Rectal smooth muscle tissue (tissue), 1 donor: ENCODE measurements around the gene MAP10.

ENCODE experiments used
- H3K27ac ChIP-seq: one replicate; pipeline ENCODE4 v1.7.0; 2013; ENCODE audit warnings: low read depth, low read length, inconsistent platforms
- H3K27me3 ChIP-seq: one replicate; pipeline ENCODE4 v1.7.0; 2013; ENCODE audit warnings: low read length; ENCODE audit not compliant: control insufficient read depth, insufficient read depth
- H3K36me3 ChIP-seq: one replicate; pipeline ENCODE4 v1.7.0; 2013; ENCODE audit warnings: low read length; ENCODE audit not compliant: control insufficient read depth, insufficient read depth
- H3K4me1 ChIP-seq: one replicate; pipeline ENCODE4 v1.7.0; 2013; ENCODE audit warnings: low read length; ENCODE audit not compliant: control insufficient read depth, insufficient read depth
- H3K4me3 ChIP-seq: one replicate; pipeline ENCODE4 v1.7.0; 2013; ENCODE audit warnings: low read length
- H3K9ac ChIP-seq: one replicate; pipeline ENCODE4 v1.7.0; 2013; ENCODE audit warnings: low read length

The MAP10 gene

DNA sequence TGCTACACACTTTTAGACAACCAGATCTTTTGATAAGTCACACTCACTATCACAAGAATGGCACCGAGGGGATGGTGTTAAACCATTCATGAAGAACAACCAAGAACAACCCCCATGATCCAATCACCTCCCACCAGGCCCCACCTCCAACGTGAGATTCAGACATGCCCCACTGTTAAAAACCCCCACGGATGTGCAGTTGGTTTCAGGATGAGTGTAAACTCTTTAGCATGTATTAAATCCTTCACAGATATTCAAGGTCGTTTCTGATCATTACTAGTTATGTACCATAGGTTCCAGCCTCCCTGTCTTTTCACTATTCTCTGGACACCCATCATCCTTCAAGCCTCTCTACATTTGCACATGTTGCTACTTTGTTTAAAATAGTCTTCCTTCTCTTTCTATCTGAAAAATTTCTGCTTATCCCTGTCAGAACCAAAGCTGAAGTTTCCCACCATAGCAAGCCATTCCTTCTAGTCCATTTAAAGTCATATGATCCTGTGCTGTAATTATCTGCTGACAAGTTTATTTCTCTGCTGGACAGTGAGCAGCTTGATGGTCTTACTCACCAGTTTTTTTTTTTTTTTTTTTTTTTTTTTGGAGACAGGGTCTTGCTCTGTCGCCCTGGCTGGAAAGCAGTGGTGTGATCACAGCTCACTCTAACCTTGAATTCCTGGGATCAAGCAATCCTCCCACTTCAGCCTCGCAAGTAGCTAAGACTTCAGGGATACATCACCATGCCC, 36.8 kb downstream of the MAP10 start:
- Histone ChIP-seq H3K27ac (no peak overlapping the region), H3K4me3 (no peak overlapping the region), H3K27me3 (no peaks in the 10 kb centered on the region), H3K9ac (no peak overlapping the region), H3K4me1 (no peaks in the 10 kb centered on the region), H3K36me3 (no peaks in the 10 kb centered on the region)

- Histone ChIP-seq H3K36me3 (no peaks in the 10 kb centered on the region), H3K9ac (no peak overlapping the region), H3K4me1 (no peaks in the 10 kb centered on the region), H3K27ac (no peak overlapping the region), H3K4me3 (no peak overlapping the region), H3K27me3 (no peaks in the 10 kb centered on the region)
Observed at GRCh38 chr1:232844791-232845190, 39.6 kb downstream of the MAP10 start.

- Histone ChIP-seq H3K4me1 (no peaks in the 10 kb centered on the region), H3K9ac (no peak overlapping the region), H3K4me3 (no peak overlapping the region), H3K36me3 (no peaks in the 10 kb centered on the region), H3K27ac (no peak overlapping the region), H3K27me3 (no peaks in the 10 kb centered on the region)
Observed at GRCh38 chr1:232845406-232845955, 40.3 kb downstream of the MAP10 start.

- no peaks in the 10 kb centered on the region for H3K4me1 ChIP-seq
- H3K27ac ChIP-seq: no peak overlapping the region
- H3K27me3 ChIP-seq: no peaks in the 10 kb centered on the region
- no peaks in the 10 kb centered on the region for H3K36me3 ChIP-seq
- H3K4me3 ChIP-seq: no peak overlapping the region
- no peak overlapping the region for H3K9ac ChIP-seq
Observed at GRCh38 chr1:232851532-232851931, 46.3 kb downstream of the MAP10 start.

- no peaks in the 10 kb centered on the region for H3K27me3 ChIP-seq
- H3K4me1 ChIP-seq: no peaks in the 10 kb centered on the region
- no peak overlapping the region for H3K4me3 ChIP-seq
- H3K27ac ChIP-seq: no peak overlapping the region
- H3K36me3 ChIP-seq: no peaks in the 10 kb centered on the region
- H3K9ac ChIP-seq: no peak overlapping the region
Observed at GRCh38 chr1:232853994-232854797, 49.0 kb downstream of the MAP10 start.

- H3K27ac ChIP-seq: no peak overlapping the region
- H3K4me1 ChIP-seq: no peaks in the 10 kb centered on the region
- no peak overlapping the region for H3K9ac ChIP-seq
- H3K4me3 ChIP-seq: no peak overlapping the region
- H3K27me3 ChIP-seq: no peaks in the 10 kb centered on the region
- no peaks in the 10 kb centered on the region for H3K36me3 ChIP-seq
Observed at GRCh38 chr1:232854798-232855159, 49.6 kb downstream of the MAP10 start.

- Histone ChIP-seq H3K27me3 (no peaks in the 10 kb centered on the region), H3K4me3 (no peak overlapping the region), H3K4me1 (no peaks in the 10 kb centered on the region), H3K36me3 (no peaks in the 10 kb centered on the region), H3K27ac (no peak overlapping the region), H3K9ac (no peak overlapping the region)
Observed at GRCh38 chr1:232856541-232856940, 51.3 kb downstream of the MAP10 start.
